Measurements from ENCODE around the gene SLU7.

Gene SLU7

GRCh38 chr5:160457252-160457651 lies 38.4 kb upstream of the SLU7 start:
- H3K4me3 ChIP-seq (ENCODE audit: low read depth, low read length) = no peak overlapping the region
- no peak for DNase-seq (ENCODE audit: low read depth)
- no peak for TF ChIP-seq CTCF (conservative IDR thresholded peaks at IDR 0.05; ENCODE audit: low read depth, low read length)

- no peak for TF ChIP-seq CTCF (conservative IDR thresholded peaks at IDR 0.05; ENCODE audit: low read depth, low read length)
- no peak for DNase-seq (ENCODE audit: low read depth)
- no peak overlapping the region for H3K4me3 ChIP-seq (ENCODE audit: low read depth, low read length)
These were observed 37.7 kb upstream of the SLU7 start for GRCh38 chr5:160456480-160457177.

GRCh38 chr5:160455600-160455999 lies 36.7 kb upstream of the SLU7 start:
- DNase-seq (ENCODE audit: low read depth) = no peak
- no peak for TF ChIP-seq CTCF (conservative IDR thresholded peaks at IDR 0.05; ENCODE audit: low read depth, low read length)
- H3K4me3 ChIP-seq (ENCODE audit: low read depth, low read length) = no peak overlapping the region

- DNase-seq (ENCODE audit: low read depth) = no peak
- TF ChIP-seq CTCF (conservative IDR thresholded peaks at IDR 0.05; ENCODE audit: low read depth, low read length) = no peak
- no peak overlapping the region for H3K4me3 ChIP-seq (ENCODE audit: low read depth, low read length)
These were observed 34.9 kb upstream of the SLU7 start for GRCh38 chr5:160453751-160454150.

- no peak for DNase-seq (ENCODE audit: low read depth)
- no peak for TF ChIP-seq CTCF (conservative IDR thresholded peaks at IDR 0.05; ENCODE audit: low read depth, low read length)
- H3K4me3 ChIP-seq (ENCODE audit: low read depth, low read length) = no peak overlapping the region
These were observed 33.9 kb upstream of the SLU7 start for GRCh38 chr5:160452795-160453194.

GRCh38 chr5:160452036-160452435 lies 33.2 kb upstream of the SLU7 start:
- H3K4me3 ChIP-seq (ENCODE audit: low read depth, low read length) = no peak overlapping the region
- no peak for DNase-seq (ENCODE audit: low read depth)
- no peak for TF ChIP-seq CTCF (conservative IDR thresholded peaks at IDR 0.05; ENCODE audit: low read depth, low read length)

GRCh38 chr5:160451281-160451680 lies 32.4 kb upstream of the SLU7 start:
- no peak for TF ChIP-seq CTCF (conservative IDR thresholded peaks at IDR 0.05; ENCODE audit: low read depth, low read length)
- no peak for DNase-seq (ENCODE audit: low read depth)
- H3K4me3 ChIP-seq (ENCODE audit: low read depth, low read length) = no peak overlapping the region

Measured in choroid plexus epithelial cell (primary cell).